ENCODE results near the gene PRMT7. TPM values are rescaled to one million over a fixed set of nuclear protein-coding genes. Genes with fewer than 3 reads are reported as not detected.

PRMT7 gene
- total RNA-seq, 4 donors from 2014 or later = 74.1 to 91.5 (median 78.0) TPM

GRCh38 chr16:68367891-68368290 is 57.1 kb downstream of the PRMT7 start:
- H3K4me1 ChIP-seq = peaks cover 0 to 21% (median 8%) of the 10 kb centered on the region in 4 donors
- H3K9me3 ChIP-seq = no peaks in the 10 kb centered on the region
- H3K27me3 ChIP-seq = peaks cover 0 to 26% of the 10 kb centered on the region in 2 donors
- no peak overlapping the region for H3K27ac ChIP-seq
- H3K36me3 ChIP-seq = no peaks in the 10 kb centered on the region
- WGBS, 2 donors = 79 to 83% methylated on average over 14 of the region's 14 CpGs
- no peak for DNase-seq (ENCODE audit: low spot score in 2 of 2)
- H3K4me3 ChIP-seq = no peak overlapping the region
- TF ChIP-seq EP300 (IDR thresholded peaks at IDR 0.05) (no peak), POLR2A (IDR thresholded peaks at IDR 0.05) (no peak)
- TF ChIP-seq, protein P1, sequence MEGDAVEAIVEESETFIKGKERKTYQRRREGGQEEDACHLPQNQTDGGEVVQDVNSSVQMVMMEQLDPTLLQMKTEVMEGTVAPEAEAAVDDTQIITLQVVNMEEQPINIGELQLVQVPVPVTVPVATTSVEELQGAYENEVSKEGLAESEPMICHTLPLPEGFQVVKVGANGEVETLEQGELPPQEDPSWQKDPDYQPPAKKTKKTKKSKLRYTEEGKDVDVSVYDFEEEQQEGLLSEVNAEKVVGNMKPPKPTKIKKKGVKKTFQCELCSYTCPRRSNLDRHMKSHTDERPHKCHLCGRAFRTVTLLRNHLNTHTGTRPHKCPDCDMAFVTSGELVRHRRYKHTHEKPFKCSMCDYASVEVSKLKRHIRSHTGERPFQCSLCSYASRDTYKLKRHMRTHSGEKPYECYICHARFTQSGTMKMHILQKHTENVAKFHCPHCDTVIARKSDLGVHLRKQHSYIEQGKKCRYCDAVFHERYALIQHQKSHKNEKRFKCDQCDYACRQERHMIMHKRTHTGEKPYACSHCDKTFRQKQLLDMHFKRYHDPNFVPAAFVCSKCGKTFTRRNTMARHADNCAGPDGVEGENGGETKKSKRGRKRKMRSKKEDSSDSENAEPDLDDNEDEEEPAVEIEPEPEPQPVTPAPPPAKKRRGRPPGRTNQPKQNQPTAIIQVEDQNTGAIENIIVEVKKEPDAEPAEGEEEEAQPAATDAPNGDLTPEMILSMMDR (IDR thresholded peaks at IDR 0.05) = no peak

GRCh38 chr16:68368301-68368888 is 57.6 kb downstream of the PRMT7 start:
- Histone ChIP-seq H3K4me3 (no peak overlapping the region), H3K9me3 (no peaks in the 10 kb centered on the region), H3K4me1 (peaks cover 0 to 21% (median 8%) of the 10 kb centered on the region in 4 donors), H3K27me3 (peaks cover 0 to 26% of the 10 kb centered on the region in 2 donors), H3K27ac (no peak overlapping the region), H3K36me3 (no peaks in the 10 kb centered on the region)
- DNase-seq (ENCODE audit: low spot score in 2 of 2) = no peak
- TF ChIP-seq EP300 (IDR thresholded peaks at IDR 0.05) (no peak), POLR2A (IDR thresholded peaks at IDR 0.05) (no peak)
- TF ChIP-seq, protein P1 (IDR thresholded peaks at IDR 0.05) = no peak
- WGBS, 2 donors = 79 to 80% methylated on average over 12 of the region's 12 CpGs

- WGBS, 2 donors = 76 to 77% methylated on average over 4 of the region's 4 CpGs
- Histone ChIP-seq H3K27me3 (peaks cover 0 to 26% of the 10 kb centered on the region in 2 donors), H3K4me1 (peaks cover 0 to 15% (median 8%) of the 10 kb centered on the region in 4 donors), H3K9me3 (no peaks in the 10 kb centered on the region), H3K27ac (no peak overlapping the region), H3K4me3 (no peak overlapping the region), H3K36me3 (no peaks in the 10 kb centered on the region)
- TF ChIP-seq EP300 (IDR thresholded peaks at IDR 0.05) (no peak), POLR2A (IDR thresholded peaks at IDR 0.05) (no peak)
- TF ChIP-seq, protein P1 (IDR thresholded peaks at IDR 0.05) = no peak
- no peak for DNase-seq (ENCODE audit: low spot score in 2 of 2)
Measured at GRCh38 chr16:68369168-68369567, 58.3 kb downstream of the PRMT7 start.

DNA sequence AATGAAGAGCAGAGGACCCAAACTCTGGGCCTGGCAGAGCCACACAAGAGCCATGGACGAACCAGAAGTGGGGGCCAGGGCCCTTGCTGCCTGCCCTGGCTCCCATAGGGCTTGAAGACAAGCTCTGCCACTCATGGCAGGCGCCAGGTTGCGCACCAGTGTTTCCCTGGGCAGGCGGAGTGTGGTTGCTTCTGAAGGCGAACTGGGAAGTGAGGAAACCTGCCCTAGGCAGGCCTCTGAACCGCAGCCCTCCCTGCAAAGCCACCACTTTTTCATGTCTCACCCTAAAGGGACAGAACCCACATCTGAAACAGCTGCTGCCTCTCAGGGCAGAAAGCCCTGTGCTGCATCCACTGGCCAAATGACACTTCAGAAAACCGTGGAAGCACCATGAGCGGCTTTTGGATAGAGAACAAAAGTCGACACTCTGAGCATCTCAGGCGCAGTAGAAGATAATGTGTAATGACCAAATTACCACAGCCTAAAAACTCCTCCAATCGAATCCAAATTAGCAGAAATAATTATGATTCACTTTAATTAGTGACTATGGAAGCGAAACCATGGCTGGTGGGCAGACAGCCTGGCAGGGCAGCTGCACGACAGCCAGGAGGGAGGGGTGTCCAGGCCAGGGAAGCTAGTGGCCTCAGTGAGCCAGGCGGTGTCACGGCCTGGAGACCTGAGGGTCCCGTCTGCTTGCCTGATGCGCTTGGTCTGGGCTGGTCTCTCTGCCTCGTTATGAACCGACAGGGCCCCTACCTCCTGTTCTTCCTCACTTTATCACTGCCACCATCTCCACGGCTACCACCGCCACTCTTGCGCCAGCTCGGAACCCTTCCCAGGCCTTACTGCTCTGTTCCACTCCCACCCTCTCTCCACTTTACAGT is 59.1 kb downstream of the PRMT7 start:
- no peaks in the 10 kb centered on the region for H3K9me3 ChIP-seq
- DNase-seq (ENCODE audit: low spot score in 2 of 2) = no peak
- WGBS, 2 donors = 82 to 83% methylated on average over 23 of the region's 23 CpGs

More for the DNA sequence above, 59.1 kb downstream of the PRMT7 start:
- no peaks in the 10 kb centered on the region for H3K36me3 ChIP-seq
- TF ChIP-seq, protein P1 (IDR thresholded peaks at IDR 0.05) = no peak
- TF ChIP-seq EP300 (IDR thresholded peaks at IDR 0.05) (no peak), POLR2A (IDR thresholded peaks at IDR 0.05) (no peak)
- no peak overlapping the region for H3K27ac ChIP-seq
- H3K27me3 ChIP-seq = peaks cover 0 to 26% of the 10 kb centered on the region in 2 donors
- H3K4me3 ChIP-seq = no peak overlapping the region
- H3K4me1 ChIP-seq = peaks cover 0 to 8% (median 2%) of the 10 kb centered on the region in 4 donors
